Activated T-cell treated with anti-CD3 and anti-CD28 coated beads for 48 hours (primary cell): ENCODE measurements around the gene PSMD11.
A peak's percentile ranks its signal among the peaks of the same experiment; 100 is the strongest.

ENCODE experiments used
- DNase-seq: peaks from one replicate; pipeline ENCODE4 v3.0.0-alpha.2; 2020; ENCODE audit warnings: low read depth

The PSMD11 gene

GRCh38 chr17:32464374-32464773, 20.1 kb downstream of the PSMD11 start:
- no peak for DNase-seq

GRCh38 chr17:32467949-32468348, 23.6 kb downstream of the PSMD11 start:
- DNase-seq: no peak

DNA sequence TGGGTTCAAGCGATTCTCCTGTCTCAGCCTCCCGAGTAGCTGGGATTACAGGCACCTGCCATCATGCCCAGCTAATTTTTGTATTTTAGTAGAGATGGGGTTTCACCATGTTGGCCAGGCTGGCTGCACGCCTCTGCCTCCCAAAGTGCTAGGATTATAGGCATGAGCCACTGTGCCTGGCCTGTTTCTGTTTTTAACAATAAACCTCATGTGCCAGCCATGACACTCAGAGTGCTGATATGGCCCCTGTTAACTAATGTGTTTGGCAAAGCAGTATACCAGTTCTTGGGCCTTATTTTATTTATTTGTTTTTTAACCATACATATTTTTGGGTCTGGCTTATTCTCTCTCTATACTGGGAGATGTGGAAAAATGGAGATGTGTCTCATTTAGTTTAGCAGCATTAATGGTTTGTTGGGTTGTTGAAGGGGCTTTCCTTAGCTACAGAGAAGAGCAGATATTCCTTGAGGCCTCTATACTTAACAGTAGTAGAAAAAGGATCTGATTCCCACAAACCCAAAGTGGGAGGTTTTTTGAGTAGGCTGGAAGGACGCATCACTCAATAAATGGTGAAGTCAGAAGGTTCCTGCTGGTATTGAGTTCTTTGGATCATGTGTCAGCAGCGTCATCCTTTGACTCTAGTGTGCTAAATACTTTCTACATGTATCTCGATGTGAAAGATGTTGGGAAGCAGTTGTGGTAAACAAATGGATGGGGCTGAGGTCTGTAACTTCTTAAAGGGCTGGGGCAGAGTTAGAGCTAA, 26.3 kb downstream of the PSMD11 start:
- no peak for DNase-seq

DNA sequence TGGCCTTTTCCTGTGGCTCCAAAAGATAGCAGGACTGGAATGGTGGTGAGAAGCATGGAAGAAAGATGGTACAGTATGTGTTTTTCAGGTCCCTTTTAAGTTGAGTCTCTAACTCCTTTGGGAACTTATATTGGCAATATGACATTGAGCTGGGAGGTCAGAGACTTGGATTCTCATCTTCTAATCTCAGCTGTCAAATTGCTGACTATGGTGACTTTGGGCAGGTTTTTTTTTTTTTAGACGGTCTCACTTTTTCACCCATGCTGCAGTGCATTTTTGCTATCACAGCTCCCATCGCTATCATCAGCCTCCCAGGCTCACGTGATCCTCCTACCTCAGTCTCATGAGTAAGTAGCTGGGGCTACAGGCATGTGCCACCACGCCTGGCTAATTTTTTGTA, 27.3 kb downstream of the PSMD11 start:
- no peak for DNase-seq

DNA sequence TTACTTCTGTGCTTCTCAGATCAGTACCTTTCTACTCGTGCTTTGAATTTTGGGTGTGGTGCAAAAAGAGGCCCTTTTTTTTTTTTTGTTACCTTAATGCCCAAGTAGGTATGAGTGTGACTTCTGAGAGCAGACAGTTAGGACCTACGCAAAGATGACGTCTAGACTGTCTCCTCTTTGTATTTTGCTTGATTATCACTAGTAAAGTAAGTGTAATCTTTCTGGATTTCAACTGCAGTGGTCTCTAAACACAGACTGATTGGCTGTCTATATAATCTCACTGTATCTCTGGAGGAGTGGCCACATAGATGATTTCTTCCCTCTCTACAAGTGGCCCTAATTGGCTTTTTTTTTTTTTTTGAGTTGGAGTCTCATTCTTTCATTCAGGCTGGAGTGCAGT, 30.9 kb downstream of the PSMD11 start:
- no peak for DNase-seq

DNA sequence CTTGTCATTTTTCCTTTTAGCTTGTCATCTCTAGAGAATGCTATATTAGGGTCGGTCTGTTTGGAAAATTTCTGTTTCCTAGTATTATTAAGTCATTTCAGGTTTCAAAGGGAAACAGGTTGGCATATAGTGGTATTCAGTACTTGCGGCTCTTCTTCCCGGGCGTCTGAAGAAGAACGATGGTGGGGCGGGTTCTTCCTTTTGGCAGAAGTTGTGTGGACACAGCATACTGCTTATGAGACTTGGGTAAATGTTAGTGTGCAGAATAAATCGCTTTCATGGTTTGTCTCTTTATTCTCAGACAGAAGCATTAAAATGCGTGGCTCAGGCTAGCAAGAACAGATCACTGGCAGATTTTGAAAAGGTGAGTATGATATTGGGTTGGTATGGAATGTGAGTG, 32.9 kb downstream of the PSMD11 start:
- no peak for DNase-seq

GRCh38 chr17:32479074-32479617, 34.8 kb downstream of the PSMD11 start:
- no peak for DNase-seq

- DNase-seq: no peak
These were observed 36.9 kb downstream of the PSMD11 start for GRCh38 chr17:32481193-32481592.

- DNase-seq: no peak
These were observed 38.4 kb downstream of the PSMD11 start for GRCh38 chr17:32482568-32483320.

DNA sequence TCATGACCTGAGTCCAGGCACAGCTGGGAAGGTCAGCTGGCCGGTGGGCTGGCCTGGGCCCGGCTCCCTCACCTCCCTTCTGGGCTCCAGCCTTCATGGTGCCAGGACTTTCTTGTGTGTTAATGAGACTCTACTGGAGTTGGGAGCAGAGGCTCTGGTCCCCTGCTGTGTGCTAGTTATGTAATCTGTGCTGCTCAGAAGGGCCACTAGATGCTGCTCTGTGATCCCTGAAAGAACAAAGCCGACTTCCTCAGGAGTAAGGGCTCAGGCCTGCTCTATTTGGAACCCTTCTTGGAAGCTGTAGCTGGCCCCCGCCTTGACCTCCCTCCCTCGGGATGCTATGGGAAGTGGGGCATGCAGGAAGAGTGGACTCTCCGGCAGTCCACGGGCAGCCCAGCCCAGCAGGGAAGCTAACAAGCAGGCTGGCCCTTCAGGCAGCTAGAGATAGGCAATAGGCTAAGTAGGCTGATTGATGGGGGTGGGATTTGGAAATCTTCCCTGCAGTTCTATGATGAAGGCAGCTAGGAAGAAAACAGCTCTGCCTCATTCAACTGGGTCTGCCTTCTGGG, 39.2 kb downstream of the PSMD11 start:
- DNase-seq: no peak

DNA sequence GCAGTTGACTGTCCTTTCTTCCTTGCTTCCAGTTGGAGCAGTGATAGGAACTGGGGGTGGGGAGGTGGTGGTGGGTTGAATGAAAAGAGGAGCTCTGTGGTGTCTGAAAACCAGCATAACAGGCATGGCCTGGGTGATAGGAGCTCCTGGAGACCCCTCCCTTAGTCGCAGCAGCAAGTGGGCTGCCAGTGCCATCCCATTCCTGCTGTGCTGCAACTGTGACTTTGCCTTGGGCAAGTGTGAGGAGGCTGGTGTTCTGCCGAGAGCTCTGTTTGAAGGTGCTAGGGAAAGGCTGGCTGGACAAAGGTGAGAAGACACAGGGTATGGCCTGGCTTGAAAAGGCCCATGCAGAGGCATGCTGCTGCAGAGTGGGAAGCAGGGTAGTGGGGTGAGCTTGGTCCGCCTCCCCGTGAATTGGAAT, 39.7 kb downstream of the PSMD11 start:
- DNase-seq: no peak

DNA sequence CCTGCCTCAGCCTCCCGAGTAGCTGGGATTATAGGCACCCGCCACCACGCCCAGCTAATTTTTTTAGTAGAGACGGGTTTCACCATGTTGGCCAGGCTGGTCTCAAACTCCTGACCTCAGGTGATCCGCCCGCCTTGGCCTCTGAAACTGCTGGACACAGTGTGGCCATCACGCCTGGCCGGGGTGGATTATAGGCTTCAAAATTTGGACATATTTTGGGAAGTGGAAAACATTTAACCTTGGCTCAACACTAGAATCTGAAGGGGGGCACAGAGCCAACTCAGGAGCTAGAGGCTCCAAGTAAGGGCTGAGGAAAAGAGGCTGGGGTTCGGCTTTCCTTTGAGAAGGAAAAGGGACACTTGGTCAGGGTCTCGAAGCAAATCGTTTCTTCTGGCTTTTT, 40.3 kb downstream of the PSMD11 start:
- DNase-seq: no peak

DNA sequence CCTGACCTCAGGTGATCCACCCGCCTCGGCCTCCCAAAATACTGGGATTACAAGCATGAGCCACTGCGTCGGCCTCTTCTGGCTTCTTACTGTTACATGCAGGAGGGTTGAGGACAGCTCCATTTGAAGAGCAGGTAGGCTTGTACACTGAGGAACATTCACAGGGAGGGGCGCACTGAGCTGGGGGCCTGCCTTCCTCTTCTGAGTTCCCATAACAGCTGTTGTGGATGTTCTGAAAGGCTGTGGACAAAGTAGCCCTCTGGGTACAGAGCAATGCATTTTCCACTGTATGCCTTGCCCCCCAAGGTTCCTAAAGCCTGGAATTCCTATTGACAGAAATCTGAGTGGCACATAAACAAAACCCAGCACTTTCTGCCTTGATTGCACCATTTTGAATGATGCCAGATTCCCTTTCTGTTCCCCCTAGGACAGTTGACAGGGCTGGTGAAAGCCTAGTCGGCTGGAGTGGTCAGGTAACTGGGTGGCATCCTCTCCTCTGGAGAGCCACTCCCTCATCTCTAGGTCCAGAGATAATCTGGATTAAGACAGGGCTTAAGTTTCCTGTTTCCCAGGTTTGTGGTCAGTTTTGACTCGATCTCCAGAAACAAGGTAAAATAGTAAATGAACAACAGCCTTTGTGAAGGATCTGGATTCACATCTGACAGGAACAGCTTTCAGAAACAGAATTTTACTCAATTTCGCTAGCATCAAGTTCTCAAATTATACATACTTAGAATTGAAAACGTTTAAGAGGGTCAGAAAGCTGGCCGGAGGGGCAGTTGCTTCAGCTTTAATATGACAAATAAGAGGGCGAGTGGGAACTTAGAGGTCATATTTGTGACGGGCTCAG, 41.2 kb downstream of the PSMD11 start:
- DNase-seq: no peak

DNA sequence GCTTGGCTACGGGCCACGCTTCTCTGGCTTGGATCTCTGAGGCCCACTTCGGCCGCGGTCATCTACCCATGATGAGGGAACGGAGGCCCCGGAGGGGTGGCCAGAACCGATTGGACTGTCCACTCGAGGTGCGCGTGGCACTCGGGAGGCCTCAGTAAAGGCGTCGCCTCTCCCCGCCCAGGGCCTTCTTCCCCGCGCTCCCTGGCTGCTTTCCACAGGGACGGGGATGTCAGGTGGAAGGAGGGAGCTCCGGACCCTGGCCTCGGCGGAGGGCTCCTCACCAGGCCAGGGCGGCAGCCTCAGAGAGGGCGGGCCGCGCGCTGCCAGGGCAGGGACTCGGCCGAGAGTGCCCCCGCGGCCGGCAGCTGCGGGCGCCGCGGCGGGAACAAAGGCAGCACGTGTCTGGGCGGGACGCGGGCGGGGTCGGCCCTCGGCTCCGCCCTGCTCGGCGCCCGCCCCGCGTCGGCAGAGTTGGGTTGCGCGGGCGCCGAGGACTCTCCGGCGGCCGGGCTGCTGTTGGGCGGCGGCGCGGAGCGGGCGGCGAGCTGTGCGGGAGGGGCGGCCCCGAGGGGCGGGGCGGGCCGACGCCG, 41.9 kb downstream of the PSMD11 start:
- DNase-seq: peak; percentile 74

- DNase-seq: peak; percentile 78
These were observed 42.6 kb downstream of the PSMD11 start, which contains the start of gene CDK5R1 for GRCh38 chr17:32486701-32487472. Gene CDK5R1 (plus strand): TSS chr17:32486993. CDS start chr17:32487621, 628 bp downstream.

DNA sequence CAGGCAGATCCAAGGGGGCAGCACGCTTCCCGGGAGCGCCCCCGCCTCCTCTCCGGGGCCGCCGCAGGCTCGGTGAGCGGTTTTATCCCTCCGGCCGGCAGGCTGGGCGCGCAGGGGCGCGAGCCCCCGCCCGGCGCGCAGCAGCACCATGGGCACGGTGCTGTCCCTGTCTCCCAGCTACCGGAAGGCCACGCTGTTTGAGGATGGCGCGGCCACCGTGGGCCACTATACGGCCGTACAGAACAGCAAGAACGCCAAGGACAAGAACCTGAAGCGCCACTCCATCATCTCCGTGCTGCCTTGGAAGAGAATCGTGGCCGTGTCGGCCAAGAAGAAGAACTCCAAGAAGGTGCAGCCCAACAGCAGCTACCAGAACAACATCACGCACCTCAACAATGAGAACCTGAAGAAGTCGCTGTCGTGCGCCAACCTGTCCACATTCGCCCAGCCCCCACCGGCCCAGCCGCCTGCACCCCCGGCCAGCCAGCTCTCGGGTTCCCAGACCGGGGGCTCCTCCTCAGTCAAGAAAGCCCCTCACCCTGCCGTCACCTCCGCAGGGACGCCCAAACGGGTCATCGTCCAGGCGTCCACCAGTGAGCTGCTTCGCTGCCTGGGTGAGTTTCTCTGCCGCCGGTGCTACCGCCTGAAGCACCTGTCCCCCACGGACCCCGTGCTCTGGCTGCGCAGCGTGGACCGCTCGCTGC, 43.3 kb downstream of the PSMD11 start:
- no peak for DNase-seq

GRCh38 chr17:32488177-32488542, 43.9 kb downstream of the PSMD11 start:
- no peak for DNase-seq

DNA sequence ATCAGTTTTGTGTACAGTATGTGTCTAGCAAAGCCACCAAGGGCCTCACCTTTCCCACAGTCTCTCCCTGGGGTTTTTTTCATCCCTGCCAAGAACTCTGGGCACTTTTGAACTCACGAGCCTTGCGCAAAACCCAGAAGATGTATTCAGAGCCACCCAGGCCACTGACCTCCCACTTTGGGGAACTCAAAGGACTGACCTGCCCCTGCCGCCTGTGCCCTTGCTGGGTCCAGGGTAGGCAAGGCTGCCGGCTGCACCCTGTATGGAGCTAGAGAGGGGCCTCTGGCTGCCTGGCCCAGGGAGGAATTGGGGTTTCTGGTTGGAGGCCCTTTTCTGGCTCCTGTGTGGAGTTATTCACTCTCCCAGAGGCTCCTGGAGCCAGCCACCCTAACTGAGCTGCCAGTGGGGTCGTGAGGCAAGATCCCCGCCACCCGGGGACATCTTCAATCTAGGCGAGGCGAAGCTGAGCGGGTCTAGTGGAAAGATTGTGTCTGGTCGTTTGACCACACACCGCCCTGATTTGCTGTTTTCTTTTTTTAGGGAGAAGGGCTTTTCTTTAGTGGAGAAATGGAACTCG, 44.4 kb downstream of the PSMD11 start:
- no peak for DNase-seq

- no peak for DNase-seq
These were observed 45.2 kb downstream of the PSMD11 start for GRCh38 chr17:32489320-32490100.
